Measurements from ENCODE around the gene HNF4A. TPM values are rescaled to one million over a fixed set of nuclear protein-coding genes. Genes with fewer than 3 reads are reported as not detected.

The HNF4A gene
- total RNA-seq, 2 experiments from 2014 or later, result not detected

GRCh38 chr20:44402391-44403193, 47.1 kb downstream of the HNF4A start:
- H3K36me3 ChIP-seq (ENCODE audit: insufficient read depth, low read length), result no peaks in the 10 kb centered on the region
- intact Hi-C loops (cut with micrococcal nuclease; ENCODE audit: unreplicated experiment), result no loop called here
- no peaks in the 10 kb centered on the region for H3K9me2 ChIP-seq (ENCODE audit: insufficient read depth, low read length)
- H4K20me1 ChIP-seq (ENCODE audit: insufficient read depth, low read length), result no peaks in the 10 kb centered on the region
- H3K27ac ChIP-seq (ENCODE audit: low read depth, low read length, poor library complexity, severe bottlenecking), result no peak overlapping the region
- no peaks in the 10 kb centered on the region for H3K79me2 ChIP-seq (ENCODE audit: insufficient read depth, low read depth, low read length)
- BruUV-seq (replicated peaks), result no TSS peak
- H3K4me2 ChIP-seq (ENCODE audit: low read length), result no peak overlapping the region
- TF ChIP-seq, protein P1, sequence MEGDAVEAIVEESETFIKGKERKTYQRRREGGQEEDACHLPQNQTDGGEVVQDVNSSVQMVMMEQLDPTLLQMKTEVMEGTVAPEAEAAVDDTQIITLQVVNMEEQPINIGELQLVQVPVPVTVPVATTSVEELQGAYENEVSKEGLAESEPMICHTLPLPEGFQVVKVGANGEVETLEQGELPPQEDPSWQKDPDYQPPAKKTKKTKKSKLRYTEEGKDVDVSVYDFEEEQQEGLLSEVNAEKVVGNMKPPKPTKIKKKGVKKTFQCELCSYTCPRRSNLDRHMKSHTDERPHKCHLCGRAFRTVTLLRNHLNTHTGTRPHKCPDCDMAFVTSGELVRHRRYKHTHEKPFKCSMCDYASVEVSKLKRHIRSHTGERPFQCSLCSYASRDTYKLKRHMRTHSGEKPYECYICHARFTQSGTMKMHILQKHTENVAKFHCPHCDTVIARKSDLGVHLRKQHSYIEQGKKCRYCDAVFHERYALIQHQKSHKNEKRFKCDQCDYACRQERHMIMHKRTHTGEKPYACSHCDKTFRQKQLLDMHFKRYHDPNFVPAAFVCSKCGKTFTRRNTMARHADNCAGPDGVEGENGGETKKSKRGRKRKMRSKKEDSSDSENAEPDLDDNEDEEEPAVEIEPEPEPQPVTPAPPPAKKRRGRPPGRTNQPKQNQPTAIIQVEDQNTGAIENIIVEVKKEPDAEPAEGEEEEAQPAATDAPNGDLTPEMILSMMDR (conservative IDR thresholded peaks at IDR 0.05; ENCODE audit: low read length), result no peak
- TF ChIP-seq EZH2phosphoT487 (IDR thresholded peaks at IDR 0.05; ENCODE audit: borderline replicate concordance, low read depth, low read length), result no peak
- H3K4me3 ChIP-seq (ENCODE audit: low read depth, low read length, poor library complexity, severe bottlenecking), result no peak overlapping the region
- H3K4me1 ChIP-seq (ENCODE audit: insufficient read depth, low read length, poor library complexity, severe bottlenecking), result no peaks in the 10 kb centered on the region
- ChIA-PET POLR2A (no interaction called here), CTCF (ENCODE audit: unreplicated experiment) (no interaction called here)
- no peak for DNase-seq (ENCODE audit: low spot score)
- no peak overlapping the region for H2AFZ ChIP-seq (ENCODE audit: low read length)
- H3K9me3 ChIP-seq (ENCODE audit: low read length), result no peaks in the 10 kb centered on the region

GRCh38 chr20:44403194-44404112, 48.0 kb downstream of the HNF4A start:
- Histone ChIP-seq H3K9me3 (ENCODE audit: low read length) (no peaks in the 10 kb centered on the region), H3K4me3 (ENCODE audit: low read depth, low read length, poor library complexity, severe bottlenecking) (no peak overlapping the region), H3K4me2 (ENCODE audit: low read length) (no peak overlapping the region), H3K4me1 (ENCODE audit: insufficient read depth, low read length, poor library complexity, severe bottlenecking) (no peaks in the 10 kb centered on the region), H3K9me2 (ENCODE audit: insufficient read depth, low read length) (no peaks in the 10 kb centered on the region), H4K20me1 (ENCODE audit: insufficient read depth, low read length) (no peaks in the 10 kb centered on the region), H2AFZ (ENCODE audit: low read length) (no peak overlapping the region), H3K79me2 (ENCODE audit: insufficient read depth, low read depth, low read length) (no peaks in the 10 kb centered on the region), H3K27ac (ENCODE audit: low read depth, low read length, poor library complexity, severe bottlenecking) (no peak overlapping the region), H3K36me3 (ENCODE audit: insufficient read depth, low read length) (no peaks in the 10 kb centered on the region)
- TF ChIP-seq, protein P1 (conservative IDR thresholded peaks at IDR 0.05; ENCODE audit: low read length), result no peak
- no peak for TF ChIP-seq EZH2phosphoT487 (IDR thresholded peaks at IDR 0.05; ENCODE audit: borderline replicate concordance, low read depth, low read length)
- no TSS peak for BruUV-seq (replicated peaks)
- intact Hi-C loops (cut with micrococcal nuclease; ENCODE audit: unreplicated experiment), result no loop called here
- DNase-seq (ENCODE audit: low spot score), result no peak
- CTCF ChIA-PET (ENCODE audit: unreplicated experiment), result no interaction called here
- POLR2A ChIA-PET, result no interaction called here

Data from OCI-LY7 (cell line).